HEK293 (cell line): Measurements from ENCODE around the gene AKR1A1.

ENCODE experiments used
- AEBP2 ChIP-seq: fragments of 450-650 bp; formaldehyde crosslinking; IDR thresholded peaks from 2 replicates; pipeline ENCODE4 v1.5.1; 2016; ENCODE audit warnings: missing biosample characterization, missing genetic modification characterization, borderline replicate concordance
- CTCF ChIP-seq: fragments of 450-650 bp; formaldehyde crosslinking; IDR thresholded peaks from 2 replicates; pipeline ENCODE4 v1.5.1; 2016; ENCODE audit warnings: missing biosample characterization, missing genetic modification characterization
- MEIS1 ChIP-seq: sonication (generic); formaldehyde crosslinking; IDR thresholded peaks from 2 replicates; pipeline ENCODE4 v1.8.1; 2022; ENCODE audit warnings: missing genetic modification reagents, mild to moderate bottlenecking, borderline replicate concordance
- MZF1 ChIP-seq: fragments of 450-650 bp; formaldehyde crosslinking; IDR thresholded peaks from 2 replicates; pipeline ENCODE4 v1.5.1; 2017; ENCODE audit warnings: missing biosample characterization, missing genetic modification characterization, borderline replicate concordance
- ZBTB1 ChIP-seq: fragments of 450-650 bp; formaldehyde crosslinking; IDR thresholded peaks from 2 replicates; pipeline ENCODE4 v1.5.1; 2016; ENCODE audit warnings: missing biosample characterization, missing genetic modification characterization
- ZBTB48 ChIP-seq: fragments of 450-650 bp; formaldehyde crosslinking; IDR thresholded peaks from 2 replicates; pipeline ENCODE4 v1.5.1; 2016; ENCODE audit warnings: missing biosample characterization, missing genetic modification characterization
- ZBTB7A ChIP-seq: fragments of 450-650 bp; formaldehyde crosslinking; IDR thresholded peaks from 2 replicates; pipeline ENCODE4 v1.5.1; 2016; ENCODE audit warnings: low read depth, missing biosample characterization, missing genetic modification characterization
- ZNF18 ChIP-seq: fragments of 450-650 bp; formaldehyde crosslinking; IDR thresholded peaks from 2 replicates; pipeline ENCODE4 v1.5.1; 2016; ENCODE audit warnings: missing biosample characterization, missing genetic modification characterization
- ZNF362 ChIP-seq: fragments of 450-650 bp; formaldehyde crosslinking; IDR thresholded peaks from 2 replicates; pipeline ENCODE4 v1.5.1; 2016; ENCODE audit warnings: missing biosample characterization, missing genetic modification characterization
- ZNF629 ChIP-seq: fragments of 450-650 bp; formaldehyde crosslinking; IDR thresholded peaks from 2 replicates; pipeline ENCODE4 v1.5.1; 2017; ENCODE audit warnings: missing biosample characterization, missing genetic modification characterization
- ZNF704 ChIP-seq: fragments of 450-650 bp; formaldehyde crosslinking; IDR thresholded peaks from 2 replicates; pipeline ENCODE4 v1.5.1; 2016; ENCODE audit warnings: missing biosample characterization, missing genetic modification characterization
- ZNF747 ChIP-seq: fragments of 450-650 bp; formaldehyde crosslinking; IDR thresholded peaks from 2 replicates; pipeline ENCODE4 v1.5.1; 2016; ENCODE audit warnings: missing biosample characterization, missing genetic modification characterization
- ZNF768 ChIP-seq: fragments of 450-650 bp; formaldehyde crosslinking; IDR thresholded peaks from 2 replicates; pipeline ENCODE4 v1.5.1; 2018; ENCODE audit warnings: missing biosample characterization, mild to moderate bottlenecking, missing genetic modification characterization
- ZNF777 ChIP-seq: fragments of 450-650 bp; formaldehyde crosslinking; IDR thresholded peaks from 2 replicates; pipeline ENCODE4 v1.5.1; 2017; ENCODE audit warnings: missing biosample characterization, missing genetic modification characterization, borderline replicate concordance

GRCh38 chr1:45550401-45551351 lies at the start of gene AKR1A1:
- TF ChIP-seq ZNF704 = no peak
- TF ChIP-seq CTCF (tag by site-specific recombination) = peak; percentile 49; the same call in 1 of the 2 replicates
- no peak; the same call in 1 of the 2 replicates for TF ChIP-seq ZBTB48
- no peak for TF ChIP-seq ZNF362 (tag by site-specific recombination)
- TF ChIP-seq ZNF768 (tag by site-specific recombination) = no peak
- TF ChIP-seq MZF1 (tag by site-specific recombination) = no peak
- no peak for TF ChIP-seq AEBP2 (tag by site-specific recombination)
- no peak; the same call in 1 of the 2 replicates for TF ChIP-seq ZBTB1 (tag by site-specific recombination)
- TF ChIP-seq MEIS1 = no peak
- no peak for TF ChIP-seq ZNF777 (tag by site-specific recombination)
- TF ChIP-seq ZNF629 (tag by site-specific recombination) = peak; percentile 74
- no peak for TF ChIP-seq ZNF18 (tag by site-specific recombination)
- no peak for TF ChIP-seq ZBTB7A (tag by site-specific recombination)
- no peak for TF ChIP-seq ZNF747 (tag by site-specific recombination)
